ENCODE results near the gene PPP2R5C.
"Not testable (repeated sequence)": the region's sequence is repeated elsewhere in the genome, so short reads cannot be mapped to it uniquely, and the experiment has no call there.

Gene PPP2R5C

GRCh38 chr14:101726295-101726953 lies 35.1 kb upstream of the PPP2R5C start:
- H3K4me3 ChIP-seq (ENCODE audit: low read depth, low read length): no peak overlapping the region
- no peak for DNase-seq (ENCODE audit: low read depth)

GRCh38 chr14:101726954-101727302 lies 34.6 kb upstream of the PPP2R5C start:
- H3K4me3 ChIP-seq (ENCODE audit: low read depth, low read length): no peak overlapping the region
- DNase-seq (ENCODE audit: low read depth): no peak

GRCh38 chr14:101727611-101728366 lies 33.7 kb upstream of the PPP2R5C start:
- DNase-seq (ENCODE audit: low read depth): no peak
- H3K4me3 ChIP-seq (ENCODE audit: low read depth, low read length): no peak overlapping the region

- no peak for DNase-seq (ENCODE audit: low read depth)
- H3K4me3 ChIP-seq (ENCODE audit: low read depth, low read length): no peak overlapping the region
Observed at GRCh38 chr14:101728367-101728742, 33.2 kb upstream of the PPP2R5C start.

GRCh38 chr14:101729382-101729781 lies 32.1 kb upstream of the PPP2R5C start:
- H3K4me3 ChIP-seq (ENCODE audit: low read depth, low read length): no peak overlapping the region
- DNase-seq (ENCODE audit: low read depth): no peak

GRCh38 chr14:101730157-101730556 lies 31.4 kb upstream of the PPP2R5C start:
- not testable (repeated sequence) for H3K4me3 ChIP-seq (ENCODE audit: low read depth, low read length); DNase-seq (ENCODE audit: low read depth)

- DNase-seq (ENCODE audit: low read depth): no peak
- H3K4me3 ChIP-seq (ENCODE audit: low read depth, low read length): no peak overlapping the region
Observed at GRCh38 chr14:101730626-101731186, 30.8 kb upstream of the PPP2R5C start.

- DNase-seq (ENCODE audit: low read depth): peak; percentile 37
- H3K4me3 ChIP-seq (ENCODE audit: low read depth, low read length): no peak overlapping the region
Observed at GRCh38 chr14:101731187-101732080, 30.1 kb upstream of the PPP2R5C start.

GRCh38 chr14:101732118-101732517 lies 29.4 kb upstream of the PPP2R5C start:
- H3K4me3 ChIP-seq (ENCODE audit: low read depth, low read length): no peak overlapping the region
- no peak for DNase-seq (ENCODE audit: low read depth)

GRCh38 chr14:101733211-101733610 lies 28.3 kb upstream of the PPP2R5C start:
- DNase-seq (ENCODE audit: low read depth): peak; percentile 7

GRCh38 chr14:101734246-101734847 lies 27.2 kb upstream of the PPP2R5C start:
- H3K4me3 ChIP-seq (ENCODE audit: low read depth, low read length): no peak overlapping the region
- DNase-seq (ENCODE audit: low read depth): no peak

More at GRCh38 chr14:101733211-101733610, 28.3 kb upstream of the PPP2R5C start:
- no peak overlapping the region for H3K4me3 ChIP-seq (ENCODE audit: low read depth, low read length)

- H3K4me3 ChIP-seq (ENCODE audit: low read depth, low read length): no peak overlapping the region
- no peak for DNase-seq (ENCODE audit: low read depth)
Observed at GRCh38 chr14:101735453-101735852, 26.1 kb upstream of the PPP2R5C start.

- no peak for DNase-seq (ENCODE audit: low read depth)
- no peak overlapping the region for H3K4me3 ChIP-seq (ENCODE audit: low read depth, low read length)
Observed at GRCh38 chr14:101736071-101736470, 25.4 kb upstream of the PPP2R5C start.

- H3K4me3 ChIP-seq (ENCODE audit: low read depth, low read length): no peak overlapping the region
- no peak for DNase-seq (ENCODE audit: low read depth)
Observed at GRCh38 chr14:101736585-101736984, 24.9 kb upstream of the PPP2R5C start.

- H3K4me3 ChIP-seq (ENCODE audit: low read depth, low read length): no peak overlapping the region
- no peak for DNase-seq (ENCODE audit: low read depth)
Observed at GRCh38 chr14:101737414-101738339, 23.8 kb upstream of the PPP2R5C start.

- no peak overlapping the region for H3K4me3 ChIP-seq (ENCODE audit: low read depth, low read length)
- DNase-seq (ENCODE audit: low read depth): no peak
Observed at GRCh38 chr14:101738703-101739320, 22.7 kb upstream of the PPP2R5C start.

- no peak for DNase-seq (ENCODE audit: low read depth)
- H3K4me3 ChIP-seq (ENCODE audit: low read depth, low read length): no peak overlapping the region
Observed at GRCh38 chr14:101739446-101740141, 21.9 kb upstream of the PPP2R5C start.
